NCI-H2081 (cell line): ENCODE data around the gene C19orf73.
"Not testable (repeated sequence)": the region's sequence is repeated elsewhere in the genome, so short reads cannot be mapped to it uniquely, and the experiment has no call there.

Experiments used
- DNase-seq, 2 experiments: peaks; one replicate each; lab custom pipeline; 2025; lab: John Stamatoyannopoulos, UW

C19orf73 gene

GRCh38 chr19:49148784-49149651, 30.1 kb upstream of the C19orf73 start:
- DNase-seq: peak; percentile 73 to 92

GRCh38 chr19:49148044-49148682, 29.2 kb upstream of the C19orf73 start:
- no peak for DNase-seq

DNA sequence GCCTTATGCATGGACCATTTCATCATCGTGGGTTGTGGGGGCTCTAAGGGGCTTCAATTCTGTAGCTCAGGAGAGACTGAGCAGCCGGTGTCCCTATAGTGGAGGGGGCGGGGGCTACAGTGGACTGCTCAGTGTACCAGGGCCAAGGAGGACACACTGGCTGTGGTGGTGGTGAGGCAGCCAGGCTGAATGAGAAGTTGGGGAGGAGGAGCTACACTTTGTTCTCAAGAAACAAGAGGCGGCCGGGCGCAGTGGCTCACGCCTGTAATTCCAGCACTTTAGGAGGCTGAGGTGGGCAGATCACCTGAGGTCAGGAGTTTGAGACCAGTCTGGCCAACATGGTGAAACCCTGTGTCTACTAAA, 27.4 kb upstream of the C19orf73 start:
- not testable (repeated sequence) for DNase-seq

DNA sequence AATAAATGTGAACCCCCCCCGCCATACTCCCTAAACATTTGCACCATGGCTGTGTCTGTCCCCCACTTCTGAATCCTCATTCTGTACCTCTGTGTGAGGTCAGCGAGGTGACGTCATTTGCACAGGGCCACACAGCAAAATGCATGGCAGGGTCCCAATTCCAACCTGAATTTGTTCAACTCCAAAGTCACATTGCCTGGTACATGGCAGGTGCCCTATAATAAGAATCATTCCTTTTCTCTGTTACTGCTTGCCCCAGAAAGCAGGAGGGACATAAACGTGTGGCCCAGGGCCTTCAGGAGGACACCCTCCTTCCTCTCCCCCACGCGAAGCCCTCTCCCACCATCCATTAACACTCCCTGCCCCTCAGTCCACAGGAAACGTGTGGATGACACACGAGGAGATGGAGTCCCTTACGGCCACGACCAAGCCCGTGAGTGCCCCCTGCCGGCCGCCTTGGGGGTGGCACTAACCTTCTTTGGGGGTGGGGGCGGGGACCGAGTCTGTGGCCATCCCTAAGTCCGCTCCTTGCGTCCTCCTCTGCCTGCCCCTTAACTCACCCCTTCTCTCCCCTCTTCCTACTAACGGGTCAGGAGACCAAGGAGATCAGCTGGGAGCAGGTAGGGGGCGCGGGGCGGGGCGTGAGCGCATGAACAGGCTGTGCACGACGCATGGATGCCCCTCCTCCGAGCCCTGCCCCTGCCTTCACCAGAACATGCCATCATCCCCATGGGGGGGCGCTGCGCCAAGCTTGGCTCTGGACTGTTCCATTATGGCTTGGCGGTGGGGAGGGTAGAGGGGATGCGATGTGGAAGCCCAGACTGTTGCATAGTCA, 26.8 kb upstream of the C19orf73 start:
- DNase-seq: peak; percentile 19 to 29

DNA sequence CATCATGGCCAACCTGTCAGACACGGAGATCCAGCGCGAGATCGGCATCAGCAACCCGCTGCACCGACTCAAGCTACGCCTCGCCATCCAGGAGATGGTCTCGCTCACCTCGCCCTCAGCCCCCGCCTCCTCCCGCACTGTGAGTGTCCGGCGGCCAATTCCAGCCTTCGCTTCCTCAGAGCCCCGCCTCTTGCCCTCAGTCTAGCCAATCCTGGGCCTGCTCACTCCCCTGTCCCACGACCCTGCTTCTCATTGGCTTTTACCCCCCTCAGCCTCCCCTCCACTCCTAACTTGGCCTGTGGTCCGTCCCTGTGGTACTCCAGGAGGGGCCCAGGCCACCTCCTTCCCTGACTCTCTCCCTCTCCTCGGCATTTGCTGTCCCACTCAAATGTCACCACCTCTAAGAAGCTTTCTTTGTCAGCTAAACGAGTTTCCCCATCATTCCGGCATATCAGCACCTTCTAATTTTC, 24.0 kb upstream of the C19orf73 start:
- DNase-seq: peak; percentile 60 to 61

DNA sequence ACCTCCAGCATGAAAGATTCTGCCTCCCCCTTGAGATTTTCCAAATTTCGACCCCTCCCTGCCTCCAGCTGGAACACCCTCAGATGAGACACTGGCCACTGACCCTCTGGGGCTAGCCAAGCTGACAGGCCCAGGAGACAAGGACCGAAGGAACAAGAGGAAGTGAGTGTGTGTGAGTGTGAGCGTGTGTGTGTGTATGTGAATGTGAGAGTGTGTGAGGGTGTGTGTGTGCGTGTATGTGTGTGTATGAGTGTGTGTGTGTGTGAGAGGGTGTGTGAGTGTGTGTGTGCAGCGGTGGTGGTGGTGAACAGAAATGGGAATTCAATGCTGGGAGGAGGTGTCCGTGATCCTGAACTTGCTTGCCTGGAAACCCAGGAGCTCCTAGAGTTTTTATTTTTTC, 22.4 kb upstream of the C19orf73 start:
- no peak for DNase-seq

- DNase-seq: no peak
Measured at GRCh38 chr19:49140951-49141350, 22.0 kb upstream of the C19orf73 start.

DNA sequence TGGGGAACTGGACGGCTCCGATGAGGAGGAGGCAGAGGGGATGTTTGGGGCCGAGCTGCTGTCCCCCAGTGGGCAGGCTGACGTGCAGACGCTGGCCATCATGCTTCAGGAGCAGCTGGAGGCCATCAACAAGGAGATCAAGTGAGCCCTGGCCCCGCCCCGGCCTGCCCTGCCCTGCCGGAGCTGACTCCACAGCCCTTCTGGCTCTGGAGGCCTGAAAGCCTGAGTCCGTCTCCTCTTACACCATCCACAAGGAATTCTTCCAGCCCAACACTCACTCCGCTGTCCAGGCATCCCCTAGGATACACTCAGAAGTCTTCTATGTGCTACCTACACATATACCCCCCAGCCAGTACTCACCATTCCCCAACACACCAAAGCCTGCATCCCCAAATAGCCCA, 17.8 kb upstream of the C19orf73 start:
- no peak for DNase-seq

DNA sequence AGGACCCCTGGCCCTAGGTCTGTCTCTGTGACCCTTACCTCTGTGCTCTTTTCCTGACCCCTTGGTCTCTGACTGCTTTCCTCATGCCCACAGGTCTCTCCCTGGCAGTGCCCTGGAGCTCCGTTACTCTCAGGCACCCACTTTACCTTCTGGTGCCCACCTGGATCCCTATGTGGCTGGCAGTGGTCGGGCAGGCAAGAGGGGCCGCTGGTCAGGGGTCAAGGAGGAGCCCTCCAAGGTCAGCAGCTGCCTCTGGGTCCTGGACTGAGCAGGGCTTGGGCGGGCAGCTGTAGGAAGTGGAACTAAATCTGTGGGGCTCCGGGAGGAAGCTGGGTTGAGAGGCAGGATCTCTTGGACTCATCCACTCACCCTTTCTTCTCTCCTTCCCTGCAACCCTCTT, 16.7 kb upstream of the C19orf73 start:
- DNase-seq: no peak

GRCh38 chr19:49133621-49134454, 14.9 kb upstream of the C19orf73 start:
- DNase-seq: no peak

- DNase-seq: no peak
Measured at GRCh38 chr19:49132974-49133609, 14.1 kb upstream of the C19orf73 start.

DNA sequence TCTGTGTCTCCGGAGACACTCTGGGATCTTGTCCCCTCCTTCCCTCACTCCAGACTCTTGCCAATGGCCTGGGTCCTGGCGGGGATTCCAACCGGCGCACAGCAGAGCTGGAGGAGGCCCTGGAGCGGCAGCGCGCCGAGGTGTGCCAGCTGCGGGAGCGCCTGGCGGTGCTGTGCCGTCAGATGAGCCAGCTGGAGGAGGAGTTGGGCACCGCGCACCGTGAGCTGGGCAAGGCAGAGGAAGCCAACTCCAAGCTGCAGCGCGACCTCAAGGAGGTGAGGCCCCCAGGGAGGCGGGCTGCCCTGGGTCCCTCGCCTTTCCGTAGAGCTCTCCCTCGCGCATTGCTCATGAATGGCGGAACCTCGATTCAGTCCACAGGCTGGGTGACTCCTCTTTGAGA, 11.4 kb upstream of the C19orf73 start:
- DNase-seq: no peak

DNA sequence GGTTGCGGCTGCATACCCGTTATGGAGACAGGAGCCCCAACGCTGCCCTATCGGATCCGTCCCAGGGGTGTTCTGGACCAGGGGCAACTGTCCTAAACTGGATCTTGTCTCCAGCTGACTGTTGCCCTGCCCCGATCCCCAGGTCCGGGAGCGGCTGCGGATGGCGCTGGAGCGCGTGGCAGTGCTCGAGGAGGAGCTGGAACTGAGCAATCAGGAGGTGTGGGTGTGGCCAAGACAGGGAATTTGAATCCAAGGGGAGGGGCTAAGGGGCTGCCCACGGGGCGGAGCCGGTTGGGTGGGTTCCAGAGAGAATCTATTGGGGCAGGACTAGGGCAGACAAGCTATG, 10.3 kb upstream of the C19orf73 start:
- no peak for DNase-seq

GRCh38 chr19:49128545-49129237, 9.7 kb upstream of the C19orf73 start:
- DNase-seq: no peak

- peak; percentile 91 to 93 for DNase-seq
Measured at GRCh38 chr19:49127674-49128544, 9.0 kb upstream of the C19orf73 start.

GRCh38 chr19:49127225-49127624, 8.3 kb upstream of the C19orf73 start:
- DNase-seq: not testable (repeated sequence)

DNA sequence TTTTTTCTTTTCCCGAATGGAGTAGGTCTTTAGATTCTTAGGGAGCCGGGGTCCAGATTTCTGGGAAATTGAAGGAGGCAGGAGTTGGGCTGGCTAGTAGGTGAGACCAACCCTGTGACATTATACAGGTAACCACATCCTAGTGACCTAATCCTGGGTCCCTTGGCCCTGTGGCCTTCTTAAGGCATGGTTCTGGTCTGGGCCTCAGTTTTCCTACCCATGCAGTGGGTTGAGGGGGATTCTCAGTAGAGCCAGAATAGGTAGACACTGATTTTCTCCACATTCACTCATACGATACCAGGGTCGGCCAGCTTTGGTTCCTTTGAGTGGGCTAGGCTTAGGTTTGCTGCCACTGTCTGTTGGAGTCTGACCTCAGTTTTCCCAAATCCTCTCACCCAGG, 7.6 kb upstream of the C19orf73 start:
- no peak for DNase-seq

GRCh38 chr19:49125025-49125731, 6.2 kb upstream of the C19orf73 start:
- no peak for DNase-seq

- not testable (repeated sequence) for DNase-seq
Measured at GRCh38 chr19:49123285-49123684, 4.3 kb upstream of the C19orf73 start.
